Measurements from ENCODE around the gene NPEPPS.

GRCh38 chr17:47652570-47652969, 121.7 kb downstream of the NPEPPS start:
- TF ChIP-seq CTCF (IDR thresholded peaks at IDR 0.05) (no peak), POLR2A (IDR thresholded peaks at IDR 0.05) (no peak)

Measured in ovary (tissue), 3 donors.